ENCODE measurements around the gene DDX42.
"Not testable (repeated sequence)": the region's sequence is repeated elsewhere in the genome, so short reads cannot be mapped to it uniquely, and the experiment has no call there.

DDX42 gene

DNA sequence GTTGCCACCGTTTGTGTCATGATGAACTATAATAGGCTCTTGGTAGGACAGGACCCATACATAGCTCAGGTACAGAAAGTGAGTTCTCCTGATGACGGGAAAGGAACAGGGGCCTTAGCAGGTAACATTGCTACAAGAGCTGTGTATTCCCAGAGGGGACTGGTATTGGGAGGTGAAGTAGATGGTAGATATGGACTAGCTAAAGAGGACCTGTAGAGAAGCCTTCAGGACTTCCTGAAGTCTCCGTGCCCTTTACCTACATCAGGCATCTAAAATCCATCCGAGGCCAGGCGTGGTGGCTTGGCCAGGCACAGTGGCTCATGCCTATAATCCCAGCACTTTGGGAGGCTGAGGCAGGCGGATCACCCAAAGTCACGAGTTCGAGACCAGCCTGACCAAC lies 81.2 kb downstream of the DDX42 start:
- Histone ChIP-seq H3K27me3 (ENCODE audit: control insufficient read depth in 5 of 5, insufficient read depth in 4 of 5, low read length in 5 of 5) (peaks cover 0 to 3% (median 0%) of the 10 kb centered on the region in 5 donors), H3K9ac (ENCODE audit: low read length in 5 of 5) (no peak overlapping the region), H3K36me3 (ENCODE audit: control insufficient read depth in 5 of 5, insufficient read depth in 5 of 5, low read length in 5 of 5) (no peaks in the 10 kb centered on the region), H3K9me3 (ENCODE audit: control insufficient read depth in 5 of 5, low read length in 5 of 5) (no peaks in the 10 kb centered on the region), H3K27ac (ENCODE audit: low read depth, low read length) (no peak overlapping the region), H3K4me3 (ENCODE audit: low read depth in 1 of 5, low read length in 5 of 5) (no peak overlapping the region), H3K4me1 (ENCODE audit: control insufficient read depth in 5 of 5, insufficient read depth in 5 of 5, low read length in 5 of 5) (no peaks in the 10 kb centered on the region)

GRCh38 chr17:63856425-63856824 lies 82.5 kb downstream of the DDX42 start:
- not testable (repeated sequence) for H3K9me3 ChIP-seq (ENCODE audit: control insufficient read depth in 5 of 5, low read length in 5 of 5); H3K4me1 ChIP-seq (ENCODE audit: control insufficient read depth in 5 of 5, insufficient read depth in 5 of 5, low read length in 5 of 5); H3K9ac ChIP-seq (ENCODE audit: low read length in 5 of 5); H3K36me3 ChIP-seq (ENCODE audit: control insufficient read depth in 5 of 5, insufficient read depth in 5 of 5, low read length in 5 of 5); H3K27ac ChIP-seq (ENCODE audit: low read depth, low read length); H3K4me3 ChIP-seq (ENCODE audit: low read depth in 1 of 5, low read length in 5 of 5); H3K27me3 ChIP-seq (ENCODE audit: control insufficient read depth in 5 of 5, insufficient read depth in 4 of 5, low read length in 5 of 5)

DNA sequence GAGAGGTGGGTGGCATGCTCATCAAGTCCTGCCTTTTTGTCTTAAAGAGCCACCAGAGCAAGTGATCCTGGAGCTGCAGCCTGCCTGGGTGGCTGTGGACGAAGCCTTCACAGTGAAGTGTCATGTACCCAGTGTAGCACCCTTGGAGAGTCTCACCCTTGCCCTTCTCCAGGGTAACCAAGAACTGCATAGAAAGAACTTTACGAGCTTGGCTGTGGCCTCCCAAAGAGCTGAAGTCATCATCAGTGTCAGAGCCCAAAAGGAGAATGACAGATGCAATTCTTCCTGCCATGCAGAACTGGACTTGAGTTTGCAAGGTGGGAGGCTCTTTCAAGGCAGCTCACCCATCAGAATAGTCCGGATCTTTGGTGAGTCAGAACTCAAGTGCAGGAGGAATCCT lies 85.3 kb downstream of the DDX42 start:
- Histone ChIP-seq H3K36me3 (ENCODE audit: control insufficient read depth in 5 of 5, insufficient read depth in 5 of 5, low read length in 5 of 5) (no peaks in the 10 kb centered on the region), H3K27me3 (ENCODE audit: control insufficient read depth in 5 of 5, insufficient read depth in 4 of 5, low read length in 5 of 5) (peaks cover 0 to 3% (median 0%) of the 10 kb centered on the region in 5 donors), H3K4me3 (ENCODE audit: low read depth in 1 of 5, low read length in 5 of 5) (no peak overlapping the region), H3K9ac (ENCODE audit: low read length in 5 of 5) (no peak overlapping the region), H3K27ac (ENCODE audit: low read depth, low read length) (no peak overlapping the region), H3K9me3 (ENCODE audit: control insufficient read depth in 5 of 5, low read length in 5 of 5) (no peaks in the 10 kb centered on the region), H3K4me1 (ENCODE audit: control insufficient read depth in 5 of 5, insufficient read depth in 5 of 5, low read length in 5 of 5) (no peaks in the 10 kb centered on the region)

DNA sequence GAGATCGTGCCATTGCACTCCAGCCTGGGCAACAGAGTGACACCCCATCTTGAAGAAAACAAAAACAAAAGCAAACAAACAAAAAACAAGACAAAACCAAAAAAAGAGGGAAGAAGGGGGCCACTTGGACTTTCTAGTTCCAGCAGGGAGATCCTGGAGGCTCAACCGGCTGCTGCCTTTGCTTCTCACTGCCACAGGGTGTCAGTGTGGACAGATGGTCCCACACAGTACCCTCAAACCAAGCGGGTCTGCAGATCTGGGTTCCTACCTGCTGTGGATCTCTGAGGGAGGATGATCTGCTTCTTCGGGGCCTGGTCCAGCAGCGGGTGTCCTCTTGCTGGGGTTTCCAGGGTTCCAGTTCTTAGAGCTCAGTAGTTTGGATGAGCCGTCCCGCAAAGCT lies 92.7 kb downstream of the DDX42 start:
- not testable (repeated sequence) for H3K4me1 ChIP-seq (ENCODE audit: control insufficient read depth in 5 of 5, insufficient read depth in 5 of 5, low read length in 5 of 5); H3K27ac ChIP-seq (ENCODE audit: low read depth, low read length); H3K9ac ChIP-seq (ENCODE audit: low read length in 5 of 5); H3K36me3 ChIP-seq (ENCODE audit: control insufficient read depth in 5 of 5, insufficient read depth in 5 of 5, low read length in 5 of 5); H3K27me3 ChIP-seq (ENCODE audit: control insufficient read depth in 5 of 5, insufficient read depth in 4 of 5, low read length in 5 of 5); H3K4me3 ChIP-seq (ENCODE audit: low read depth in 1 of 5, low read length in 5 of 5); H3K9me3 ChIP-seq (ENCODE audit: control insufficient read depth in 5 of 5, low read length in 5 of 5)

All from subcutaneous abdominal adipose tissue (tissue), 5 donors.